Stimulated activated CD8-positive, alpha-beta memory T cell treated with anti-CD3 and anti-CD28 coated beads, Interleukin-2, amount 100 ng/mL, for 1 hour (primary cell): ENCODE data around the gene POLR2J3.
"Not testable (repeated sequence)": the region's sequence is repeated elsewhere in the genome, so short reads cannot be mapped to it uniquely, and the experiment has no call there.

Experiments used
- DNase-seq, 2 donors: peaks; one replicate each; pipeline ENCODE4 v3.0.0-alpha.2; 2020; ENCODE audit warnings: low read depth in 2 of 2

The POLR2J3 gene

GRCh38 chr7:102583495-102583894 lies 11.1 kb upstream of the POLR2J3 start:
- not testable (repeated sequence) for DNase-seq

- DNase-seq, result not testable (repeated sequence)
Measured at GRCh38 chr7:102581722-102582121, 9.3 kb upstream of the POLR2J3 start.

GRCh38 chr7:102578486-102578885 lies 6.1 kb upstream of the POLR2J3 start:
- not testable (repeated sequence) for DNase-seq

GRCh38 chr7:102577315-102578240 lies 5.2 kb upstream of the POLR2J3 start:
- not testable (repeated sequence) for DNase-seq

- not testable (repeated sequence) for DNase-seq
Measured at GRCh38 chr7:102576363-102576762, 4.0 kb upstream of the POLR2J3 start.

- DNase-seq, result not testable (repeated sequence)
Measured at GRCh38 chr7:102574607-102575006, 2.2 kb upstream of the POLR2J3 start.

- DNase-seq, result not testable (repeated sequence)
Measured at GRCh38 chr7:102568620-102569019, 3.8 kb downstream of the POLR2J3 start.

GRCh38 chr7:102550808-102551422 lies 21.5 kb downstream of the POLR2J3 start, which contains the start of gene SPDYE2:
Gene SPDYE2 (plus strand): TSS chr7:102551226. CDS start chr7:102553256, 2,030 bp downstream.
- not testable (repeated sequence) for DNase-seq

GRCh38 chr7:102546353-102546752 lies 26.0 kb downstream of the POLR2J3 start:
- not testable (repeated sequence) for DNase-seq

GRCh38 chr7:102545288-102545687 lies 27.1 kb downstream of the POLR2J3 start:
- not testable (repeated sequence) for DNase-seq

- DNase-seq, result not testable (repeated sequence)
Measured at GRCh38 chr7:102544372-102544771, 28.0 kb downstream of the POLR2J3 start.

- not testable (repeated sequence) for DNase-seq
Measured at GRCh38 chr7:102543596-102543995, 28.8 kb downstream of the POLR2J3 start, which contains the start of gene UPK3BL2. Gene UPK3BL2 (minus strand): TSS chr7:102543696. CDS start chr7:102543636, 60 bp downstream.

- DNase-seq, result not testable (repeated sequence)
Measured at GRCh38 chr7:102542771-102543170, 29.6 kb downstream of the POLR2J3 start.

- not testable (repeated sequence) for DNase-seq
Measured at GRCh38 chr7:102542083-102542482, 30.3 kb downstream of the POLR2J3 start.

GRCh38 chr7:102540604-102541003 lies 31.8 kb downstream of the POLR2J3 start:
- not testable (repeated sequence) for DNase-seq

GRCh38 chr7:102535062-102535615 lies 37.2 kb downstream of the POLR2J3 start:
- not testable (repeated sequence) for DNase-seq

- DNase-seq, result not testable (repeated sequence)
Measured at GRCh38 chr7:102532127-102532526, 40.3 kb downstream of the POLR2J3 start.

GRCh38 chr7:102531583-102531982 lies 40.8 kb downstream of the POLR2J3 start:
- not testable (repeated sequence) for DNase-seq

GRCh38 chr7:102527822-102528793 lies 44.3 kb downstream of the POLR2J3 start:
- not testable (repeated sequence) for DNase-seq

GRCh38 chr7:102527182-102527581 lies 45.2 kb downstream of the POLR2J3 start:
- not testable (repeated sequence) for DNase-seq

- not testable (repeated sequence) for DNase-seq
Measured at GRCh38 chr7:102524803-102525202, 47.6 kb downstream of the POLR2J3 start.
